ENCODE measurements around the gene FRK.
"Not testable (repeated sequence)": the region's sequence is repeated elsewhere in the genome, so short reads cannot be mapped to it uniquely, and the experiment has no call there.

Gene FRK

DNA sequence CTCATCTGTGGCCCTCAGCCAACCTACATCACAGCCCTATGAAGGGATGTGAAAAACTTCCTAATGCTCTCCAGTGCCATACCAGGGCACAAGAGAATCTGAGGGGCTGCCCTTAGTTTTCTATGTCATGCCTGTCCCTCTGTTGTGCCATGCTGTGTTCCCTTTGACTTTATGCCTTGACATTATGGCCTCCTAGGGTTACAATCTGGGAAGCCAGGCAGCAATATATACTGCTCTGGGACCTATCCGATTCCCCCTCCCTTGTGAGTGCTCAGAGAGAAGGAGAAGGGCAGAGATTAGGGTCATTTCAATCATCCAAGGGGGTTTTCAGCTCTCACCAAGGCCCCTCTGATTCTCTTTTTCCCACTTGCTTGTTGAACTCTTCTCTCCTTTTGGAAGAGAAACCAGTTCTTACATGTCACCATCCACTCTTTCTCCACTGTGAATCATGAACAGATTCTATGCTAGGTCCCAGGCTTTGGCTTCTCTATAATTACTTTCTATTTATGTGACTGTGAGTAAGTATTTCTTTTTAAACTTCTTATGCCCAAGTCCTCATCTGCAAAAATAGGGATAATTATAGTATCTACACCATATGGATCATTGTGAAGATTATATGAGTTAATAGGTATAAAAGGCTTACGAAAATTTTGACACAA lies 14.2 kb upstream of the FRK start:
- DNase-seq (ENCODE audit: low read depth): no peak

DNA sequence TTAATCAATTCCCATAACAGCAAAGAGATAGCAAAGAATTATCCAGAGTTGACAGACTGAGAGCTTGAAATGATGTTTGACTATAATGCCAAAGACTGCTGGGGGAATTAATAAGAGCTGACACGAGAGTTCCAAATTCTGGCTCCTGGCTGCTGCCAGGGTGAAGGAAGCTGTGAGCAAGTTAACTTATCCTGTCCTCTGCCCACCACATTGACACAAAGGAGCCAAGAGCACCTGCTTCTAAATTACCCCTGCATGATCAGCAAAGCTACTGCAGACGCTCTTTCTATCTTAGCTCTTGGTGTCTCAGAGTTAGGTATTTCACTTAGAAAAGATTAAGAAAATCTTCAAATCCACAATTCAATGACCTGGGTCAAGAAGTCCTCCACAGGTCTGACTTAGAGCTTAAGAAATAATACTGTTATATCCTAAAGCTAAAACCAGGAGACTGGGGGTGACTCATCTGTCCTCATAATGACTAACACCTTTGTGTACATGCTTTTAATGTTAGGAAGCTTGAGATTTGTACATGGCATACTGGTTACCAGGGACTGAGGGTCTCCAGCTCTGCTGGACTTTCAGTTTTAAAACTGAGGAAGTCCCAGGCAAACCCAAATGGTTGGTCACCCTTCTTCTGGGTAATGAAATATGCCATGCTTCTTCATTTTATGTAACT lies 13.2 kb upstream of the FRK start:
- no peak for DNase-seq (ENCODE audit: low read depth)

DNA sequence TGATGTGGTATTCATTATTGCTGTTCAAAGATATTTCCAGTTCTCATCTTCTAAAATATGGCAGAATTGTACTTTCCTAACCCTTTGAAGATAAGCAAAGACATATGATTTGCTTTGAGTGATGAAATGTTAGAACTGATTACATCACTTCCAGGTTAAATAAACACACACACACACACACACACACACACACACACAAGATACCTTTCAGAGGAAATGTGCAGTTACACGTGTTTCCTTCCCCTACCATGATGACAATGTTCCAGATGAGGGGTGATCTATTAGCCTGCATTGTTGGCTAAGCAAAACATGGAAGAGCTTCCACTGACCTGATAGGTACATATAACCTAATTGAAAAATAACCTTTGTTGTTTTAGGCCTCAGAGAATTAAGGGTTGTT lies 11.7 kb upstream of the FRK start:
- DNase-seq (ENCODE audit: low read depth): no peak

DNA sequence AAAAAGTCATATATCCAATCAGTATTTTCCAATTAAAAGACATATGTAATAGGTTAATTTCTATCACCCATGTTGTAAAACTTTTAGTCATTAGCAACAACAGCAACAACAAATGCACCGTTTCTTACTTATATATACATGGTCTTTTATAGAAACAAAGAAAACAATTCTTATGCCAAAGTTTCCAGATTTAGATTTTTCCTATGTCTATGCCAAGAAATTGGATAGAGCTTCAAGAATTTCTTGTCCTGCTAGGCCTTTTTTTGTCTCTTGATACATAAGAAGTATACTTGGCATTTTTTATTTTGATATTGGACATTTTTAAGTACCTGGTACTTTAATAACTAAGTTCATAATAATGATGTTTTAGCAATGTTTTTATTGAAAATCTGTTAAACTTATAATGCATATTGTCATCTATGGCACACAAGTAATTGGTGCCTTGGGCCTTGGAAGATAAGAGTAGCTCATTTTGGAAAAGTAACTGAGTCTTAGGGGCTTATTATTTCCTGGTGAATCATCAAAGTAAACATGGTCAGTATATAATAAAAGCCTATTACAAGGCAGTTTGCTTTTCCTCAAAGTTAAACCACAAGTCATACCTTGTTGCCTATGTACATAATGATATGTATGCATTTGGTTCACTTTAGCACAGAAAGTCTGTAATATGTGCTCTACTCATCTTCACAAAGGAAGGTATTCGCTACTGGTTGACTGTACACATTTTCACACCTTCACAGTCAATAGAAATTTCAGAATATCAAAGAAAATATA lies 10.1 kb upstream of the FRK start:
- no peak for DNase-seq (ENCODE audit: low read depth)

DNA sequence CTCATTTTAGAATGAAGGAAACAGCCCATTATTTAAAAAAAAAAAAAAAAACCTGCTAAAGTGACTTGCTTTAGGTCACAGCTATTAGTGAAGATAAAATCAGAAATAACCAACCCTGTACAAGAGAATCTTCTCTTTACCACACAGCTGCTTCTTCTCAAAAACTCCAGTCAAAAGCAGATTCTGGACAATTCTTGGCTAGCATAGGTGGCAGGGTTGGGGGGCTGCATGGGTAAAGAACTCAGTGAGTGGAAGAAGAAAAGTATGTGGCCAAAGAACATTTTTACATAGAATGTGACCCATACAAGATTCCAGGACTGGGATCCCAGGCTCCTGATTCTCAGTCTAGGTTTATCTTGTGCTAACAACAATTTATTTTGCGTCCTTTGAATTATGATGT lies 9.4 kb upstream of the FRK start:
- DNase-seq (ENCODE audit: low read depth): no peak

DNA sequence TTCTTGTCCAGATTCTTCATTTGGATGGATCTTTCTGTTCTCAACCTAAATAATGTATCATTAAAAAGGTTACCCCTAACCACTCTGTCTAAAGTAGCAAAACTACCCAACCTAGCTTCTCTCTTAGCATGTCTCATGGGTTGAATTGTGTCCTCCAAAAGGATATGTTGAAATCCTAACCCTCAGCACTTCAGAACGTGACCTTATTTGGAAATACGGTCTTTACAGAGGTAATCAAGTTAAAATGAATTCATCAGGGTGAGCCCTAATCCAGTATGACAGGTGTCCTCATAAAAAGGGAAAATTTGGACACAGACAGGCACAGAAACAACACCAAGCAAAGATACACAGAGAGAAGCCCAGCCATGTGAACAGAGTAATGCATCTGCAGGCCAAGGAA lies 6.1 kb upstream of the FRK start:
- no peak for DNase-seq (ENCODE audit: low read depth)

DNA sequence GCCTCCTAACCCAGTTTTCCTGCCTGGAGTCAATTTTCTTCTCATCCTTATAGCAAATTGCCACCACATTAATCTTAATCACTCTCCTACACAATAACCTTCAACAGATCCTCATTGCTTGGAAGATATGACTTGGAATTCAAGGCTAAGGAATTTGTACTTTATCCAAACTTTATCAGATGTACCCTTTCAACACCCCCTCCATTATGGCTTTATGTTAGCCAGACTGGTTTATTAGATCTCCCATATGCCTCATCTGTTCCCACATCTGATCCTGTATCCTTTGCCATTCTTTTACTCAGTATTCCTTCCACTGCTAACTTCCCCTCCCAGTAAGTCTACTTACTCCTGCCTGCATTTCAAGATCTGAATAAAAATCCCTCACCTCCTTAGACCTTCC lies 4.0 kb upstream of the FRK start:
- DNase-seq (ENCODE audit: low read depth): no peak

DNA sequence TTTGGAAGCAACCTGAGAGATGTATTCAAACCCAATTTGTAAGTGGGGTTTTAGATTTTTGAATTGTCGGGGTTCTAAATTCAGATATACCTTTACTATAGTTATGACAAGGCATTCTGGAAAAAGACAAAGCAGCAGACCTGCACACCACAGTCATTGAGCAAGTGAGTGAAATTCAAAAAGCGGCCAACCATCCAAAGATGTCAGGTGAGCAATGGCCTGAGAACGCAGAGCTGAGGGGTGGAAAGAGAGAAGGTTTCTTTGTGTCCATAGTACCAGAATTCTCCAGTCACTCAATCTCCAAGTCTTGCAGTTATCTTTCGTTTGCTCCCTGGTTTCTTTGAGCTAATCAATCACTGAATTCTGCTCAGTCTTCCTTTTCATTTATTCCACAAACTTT lies 1.8 kb upstream of the FRK start:
- no peak for DNase-seq (ENCODE audit: low read depth)

DNA sequence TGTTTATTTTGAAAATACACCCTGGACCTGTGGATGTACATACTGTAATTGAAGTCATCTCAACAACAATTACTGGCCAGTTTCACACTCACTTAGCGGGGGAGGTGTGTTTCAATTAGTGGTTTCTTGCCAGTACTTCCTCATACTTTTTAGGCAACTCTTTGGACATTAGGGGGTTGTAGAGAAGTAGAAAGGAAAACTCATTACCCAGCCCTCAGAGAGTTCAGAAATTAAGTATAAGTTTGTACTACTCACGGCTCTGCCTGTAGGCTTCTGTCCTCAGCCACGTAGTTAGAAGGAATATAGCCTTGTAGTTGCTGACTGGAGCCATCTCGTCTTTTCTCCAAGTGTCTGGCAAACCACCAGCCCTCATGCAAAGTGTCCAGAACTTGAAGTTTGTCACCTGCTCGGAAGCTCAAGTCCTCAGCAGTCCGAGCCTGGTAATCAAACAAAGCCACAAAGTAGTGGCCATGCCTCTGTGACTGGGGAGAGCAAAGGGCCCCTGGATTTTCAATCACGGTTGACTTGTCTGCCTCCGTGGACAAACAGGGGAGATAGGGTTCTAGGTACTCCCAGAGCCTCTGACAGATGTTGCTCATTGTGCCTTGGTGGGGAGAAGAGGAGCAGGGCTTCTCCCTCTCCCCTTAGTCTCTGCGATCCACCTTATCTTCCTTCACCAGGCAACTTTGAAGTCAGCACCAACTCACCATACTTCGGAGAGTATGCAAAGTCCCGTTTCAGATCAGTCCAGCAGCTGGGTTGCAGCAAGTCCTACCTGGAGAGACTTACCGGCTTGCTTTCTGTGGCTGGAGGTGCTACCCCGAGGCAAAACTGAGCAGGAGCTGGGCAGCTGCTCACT lies 749 bp downstream of the FRK start:
- DNase-seq (ENCODE audit: low read depth): no peak

DNA sequence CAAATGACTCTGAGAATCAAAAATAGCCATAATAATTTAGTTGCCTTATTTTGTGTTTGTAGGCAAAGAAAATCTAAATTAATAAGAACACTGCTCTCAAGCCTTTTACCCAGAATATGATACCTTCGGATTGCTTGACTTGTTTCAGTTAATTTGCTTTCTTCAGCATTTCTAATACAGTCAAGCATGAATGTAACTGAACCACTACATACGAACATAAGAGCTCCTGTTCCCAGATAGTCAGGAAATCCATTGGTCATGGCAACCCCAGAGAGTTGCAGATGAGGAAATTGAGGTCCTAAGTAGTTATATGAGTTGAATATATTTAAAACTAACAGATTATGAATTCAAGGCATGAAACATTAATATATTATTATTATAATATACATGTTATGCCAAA lies 2.9 kb downstream of the FRK start:
- DNase-seq (ENCODE audit: low read depth): no peak

DNA sequence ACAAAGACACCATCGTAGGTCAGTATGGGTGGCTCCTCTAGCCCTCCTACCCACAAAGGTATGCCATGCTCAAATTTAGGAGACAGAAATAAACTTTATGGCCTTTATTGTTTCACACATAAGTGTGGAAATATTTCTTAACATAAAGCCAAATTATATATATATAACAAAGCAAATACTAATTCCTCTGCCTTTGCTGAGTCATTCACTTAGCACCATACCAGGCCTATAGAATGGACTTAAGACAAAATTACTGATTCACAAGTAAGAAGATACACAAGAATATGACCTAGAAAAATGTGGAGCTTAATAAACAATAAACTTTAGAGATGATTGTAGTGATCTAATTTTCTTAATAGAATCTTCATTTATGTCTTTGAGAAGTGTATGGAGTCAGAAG lies 5.2 kb downstream of the FRK start:
- DNase-seq (ENCODE audit: low read depth): no peak

DNA sequence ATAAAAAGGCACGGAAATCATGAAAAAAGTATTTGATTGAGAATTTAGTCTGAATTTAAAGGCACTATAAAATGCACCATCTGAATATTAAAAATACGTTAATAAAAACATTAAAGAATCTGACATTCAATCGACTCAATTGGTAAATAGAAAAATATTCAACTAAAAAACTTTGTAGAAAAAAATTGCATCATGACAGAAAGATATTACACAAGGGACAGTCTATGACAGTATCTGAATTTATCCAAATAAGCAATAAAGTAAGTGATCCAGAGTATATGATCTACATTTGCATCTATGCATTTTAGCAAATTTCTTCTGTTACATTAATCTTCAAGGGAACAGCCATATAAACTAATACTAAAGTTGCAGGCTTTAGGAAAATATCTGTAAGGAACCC lies 9.4 kb downstream of the FRK start:
- no peak for DNase-seq (ENCODE audit: low read depth)

DNA sequence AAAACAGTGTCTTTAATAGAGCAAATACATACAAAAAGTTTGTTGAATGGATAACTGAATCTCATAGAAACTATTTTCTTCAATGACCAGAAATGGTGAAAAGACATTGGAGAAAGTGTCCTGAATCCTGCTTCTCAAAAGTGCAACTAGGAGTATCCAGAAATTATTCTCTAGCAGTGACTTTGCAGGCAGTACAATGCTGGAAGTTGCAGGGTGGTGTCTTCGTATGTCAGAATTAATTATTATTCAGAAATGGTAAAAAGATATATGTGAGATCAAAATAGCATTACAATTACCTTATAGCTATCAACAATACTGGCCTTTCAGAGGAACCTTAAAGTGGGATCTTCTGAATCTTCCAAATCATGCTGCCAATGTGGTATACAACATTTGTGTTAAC lies 10.0 kb downstream of the FRK start:
- DNase-seq (ENCODE audit: low read depth): no peak

DNA sequence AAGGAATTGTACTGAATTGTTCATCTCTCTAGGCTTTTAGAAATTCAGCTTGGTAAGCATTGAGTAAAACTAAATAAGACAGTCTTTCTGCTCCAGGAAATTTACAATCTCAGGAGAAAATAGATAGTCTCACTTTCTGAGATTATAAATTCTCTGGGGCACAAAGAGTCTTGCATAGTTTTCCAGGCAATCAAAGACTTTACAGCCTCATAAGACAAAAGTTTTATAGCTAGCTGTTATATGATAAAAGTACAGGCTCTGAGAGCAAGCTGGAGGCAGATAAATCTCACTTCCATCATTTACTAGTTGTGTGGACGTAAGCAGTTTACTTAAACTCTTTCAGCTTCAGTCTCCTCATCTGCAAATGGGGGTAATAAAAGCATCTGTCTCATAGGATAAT lies 11.4 kb downstream of the FRK start:
- DNase-seq (ENCODE audit: low read depth): no peak

DNA sequence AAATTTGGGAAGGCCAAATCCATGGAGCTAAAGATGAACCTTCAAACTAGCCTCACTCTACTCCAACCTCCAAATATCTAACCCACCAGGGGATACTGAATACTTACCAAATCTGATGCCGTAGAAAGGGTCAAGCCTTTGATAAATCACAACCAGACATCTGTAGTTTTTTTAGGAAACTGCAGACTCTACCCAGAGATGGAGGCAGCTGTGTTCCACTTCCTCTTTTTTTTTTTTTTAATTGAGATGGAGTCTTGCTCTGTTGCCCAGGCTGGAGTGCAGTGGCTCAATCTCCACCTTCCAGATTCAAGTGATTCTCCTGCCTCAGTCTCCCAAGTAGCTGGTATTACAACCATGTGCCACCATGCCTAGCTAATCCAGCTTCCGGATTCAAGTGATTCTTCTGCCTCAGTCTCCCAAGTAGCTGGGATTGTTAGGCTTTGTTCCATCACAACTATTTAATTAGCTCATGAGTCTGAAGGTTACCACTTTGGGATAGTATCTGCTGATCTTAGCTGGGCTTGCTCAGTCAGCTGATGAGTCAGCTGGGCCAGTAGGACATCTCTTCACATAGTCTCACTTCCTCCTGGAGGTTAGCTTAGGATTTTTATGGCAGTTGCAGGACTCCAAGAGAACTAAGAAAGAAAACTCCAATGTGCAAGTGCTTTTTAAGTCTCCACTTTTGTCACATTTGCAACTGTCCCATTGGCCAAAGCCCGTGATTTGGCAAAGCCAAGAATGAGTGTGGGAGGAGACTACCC lies 13.3 kb downstream of the FRK start:
- DNase-seq (ENCODE audit: low read depth): no peak

DNA sequence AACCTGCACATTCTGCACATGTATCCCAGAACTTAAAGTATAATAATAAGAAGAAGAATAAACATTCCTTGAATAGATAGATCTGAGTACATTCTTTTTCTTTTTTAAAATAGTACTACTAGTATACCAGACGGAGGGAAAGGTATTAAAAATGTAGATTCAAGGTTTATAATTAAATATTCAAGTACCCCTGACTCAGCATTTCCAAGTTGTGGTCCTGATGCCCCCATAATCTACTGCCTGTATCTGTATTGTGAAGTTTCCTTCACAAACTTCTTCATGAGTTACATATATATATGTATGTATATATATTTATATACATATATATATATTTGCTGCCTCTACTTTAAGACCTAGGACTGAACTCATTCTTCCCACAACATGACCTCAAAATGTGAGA lies 14.0 kb downstream of the FRK start:
- no peak for DNase-seq (ENCODE audit: low read depth)

DNA sequence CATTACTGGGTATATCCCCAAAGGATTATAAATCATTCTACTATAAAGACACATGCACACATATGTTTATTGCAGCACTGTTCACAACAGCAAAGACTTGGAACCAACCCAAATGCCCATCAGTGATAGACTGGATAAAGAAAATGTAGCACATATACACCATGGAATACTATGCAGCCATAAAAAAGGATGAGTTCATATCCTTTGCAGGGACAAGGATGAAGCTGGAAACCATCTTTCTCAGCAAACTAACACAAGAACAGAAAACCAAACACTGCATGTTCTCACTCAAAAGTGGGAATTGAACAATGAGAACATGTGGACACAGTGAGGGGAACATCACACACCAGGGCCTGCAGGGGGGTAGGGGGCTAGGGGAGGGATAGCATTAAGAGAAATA lies 14.4 kb downstream of the FRK start:
- DNase-seq (ENCODE audit: low read depth): not testable (repeated sequence)

DNA sequence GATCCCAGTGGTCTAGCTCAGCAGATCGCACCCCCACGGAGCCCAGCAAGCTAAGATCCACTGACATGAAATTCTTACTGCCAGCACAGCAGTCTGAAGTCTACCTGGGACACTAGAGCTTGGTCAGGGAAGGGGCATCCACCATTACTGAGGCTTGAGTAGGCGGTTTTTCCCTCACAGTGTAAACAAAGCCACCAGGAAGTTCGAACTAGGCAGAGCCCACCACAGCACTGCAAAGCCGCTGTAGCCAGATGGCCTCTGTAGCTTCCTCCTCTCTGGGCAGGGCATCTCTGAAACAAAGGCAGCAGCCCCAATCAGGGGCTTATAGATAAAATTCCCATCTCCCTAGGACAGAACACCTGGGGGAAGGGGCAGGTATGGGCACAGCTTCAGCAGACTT lies 18.8 kb downstream of the FRK start:
- DNase-seq (ENCODE audit: low read depth): no peak

DNA sequence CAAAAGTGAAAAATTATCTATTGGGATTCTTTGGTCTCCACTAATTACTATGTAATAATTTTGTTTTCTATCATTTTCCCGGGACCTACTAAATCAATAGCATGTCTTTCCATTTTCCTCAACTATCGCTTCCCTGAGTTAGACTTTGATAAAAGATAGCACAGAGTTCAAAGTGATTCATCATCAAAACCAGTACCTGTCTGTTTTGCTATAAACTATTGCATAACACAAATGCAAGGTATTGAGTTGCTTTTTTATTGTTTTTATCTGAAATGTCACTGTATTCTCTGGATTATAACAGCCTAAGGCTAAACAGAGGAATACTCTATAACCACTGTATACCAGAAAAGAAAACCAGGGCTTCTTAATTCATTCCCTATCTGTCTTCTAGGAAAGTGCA lies 19.7 kb downstream of the FRK start:
- no peak for DNase-seq (ENCODE audit: low read depth)

DNA sequence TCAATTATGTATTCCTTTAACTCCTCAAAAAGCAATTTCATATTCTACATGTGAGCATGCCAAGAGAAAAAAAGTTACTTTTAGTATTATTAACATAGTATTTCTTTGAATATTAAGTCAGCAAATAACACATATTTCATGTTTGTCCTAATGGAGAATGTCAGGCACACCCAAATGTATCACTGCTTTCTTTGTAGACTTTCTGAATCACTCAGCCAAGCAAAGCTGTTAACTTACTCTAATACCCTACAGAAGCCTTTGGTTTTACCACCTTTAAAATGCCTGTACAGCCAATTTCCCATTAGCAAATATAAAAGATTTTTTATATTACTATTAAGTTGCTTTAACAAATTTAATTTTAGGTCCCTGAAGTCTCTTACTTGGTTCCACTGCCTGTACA lies 23.8 kb downstream of the FRK start:
- DNase-seq (ENCODE audit: low read depth): no peak

DNA sequence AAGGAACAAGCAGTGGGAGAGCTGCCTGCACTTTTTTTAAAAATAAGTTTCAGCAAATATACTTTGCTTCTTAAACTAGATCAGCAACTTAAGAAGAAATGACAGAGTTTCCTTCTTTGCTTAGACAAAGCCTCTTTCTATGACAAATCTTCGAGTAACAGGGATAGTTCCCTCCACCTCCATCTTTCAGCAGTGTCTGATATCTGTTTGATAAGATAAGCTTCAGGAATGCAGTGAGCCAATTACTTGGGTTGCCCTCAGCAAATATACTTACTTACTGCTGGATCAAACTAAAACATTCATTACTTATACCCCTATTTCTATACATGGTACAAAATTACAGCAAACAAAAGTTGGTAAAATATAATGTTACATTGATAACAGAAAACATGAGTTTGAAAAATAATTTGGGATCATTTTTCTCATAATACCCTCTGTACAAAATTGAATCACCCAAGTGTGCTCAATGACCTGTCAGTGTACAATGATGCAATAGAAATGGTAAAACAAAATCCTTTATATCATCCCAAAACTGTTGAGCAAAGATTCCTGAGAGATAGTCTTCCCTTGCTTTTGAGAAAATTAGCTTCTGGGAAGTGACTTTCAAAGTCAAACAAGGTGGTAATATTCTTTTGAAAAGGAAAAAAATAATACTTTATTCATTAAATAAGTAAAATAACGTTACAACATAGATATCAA lies 24.5 kb downstream of the FRK start:
- DNase-seq (ENCODE audit: low read depth): no peak
